Neural cell (in vitro differentiated cells): Measurements from ENCODE around the gene ANKRD60. TPM values are rescaled to one million over a fixed set of nuclear protein-coding genes. Genes with fewer than 3 reads are reported as not detected.

ENCODE experiments used
- H2AFZ ChIP-seq: fragments of 200-600, 300-800 bp; sonication (generic), shearing (Covaris generic); 2 replicates; pipeline ENCODE4 v1.6.0; 2014; ENCODE audit warnings: low read depth, mild to moderate bottlenecking, antibody characterized with exemption, low read length, moderate library complexity
- H3F3A ChIP-seq: fragments of 200-600 bp; shearing (Covaris generic); 2 replicates; pipeline ENCODE4 v1.6.1; 2016; ENCODE audit warnings: mild to moderate bottlenecking, moderate library complexity, mixed read lengths, antibody characterized with exemption, low read length; ENCODE audit not compliant: insufficient read depth, poor library complexity, severe bottlenecking
- H3K27ac ChIP-seq: fragments of 200-600, 300-800 bp; sonication (generic), shearing (Covaris generic); 2 replicates; pipeline ENCODE4 v1.5.1; 2014; ENCODE audit warnings: mild to moderate bottlenecking, low read length, moderate library complexity
- H3K27me3 ChIP-seq: fragments of 300-800, 200-600 bp; sonication (generic), shearing (Covaris generic); 2 replicates; pipeline ENCODE4 v1.6.0; 2014; ENCODE audit warnings: mild to moderate bottlenecking, low read depth, low read length, moderate library complexity; ENCODE audit not compliant: insufficient read depth
- H3K36me3 ChIP-seq: fragments of 300-800, 200-600 bp; sonication (generic), shearing (Covaris generic); 2 replicates; pipeline ENCODE4 v1.5.1; 2014; ENCODE audit warnings: mild to moderate bottlenecking, antibody characterized with exemption, low read length, moderate library complexity; ENCODE audit not compliant: insufficient read depth
- H3K4me2 ChIP-seq: fragments of 300-800, 200-600 bp; sonication (generic), shearing (Covaris generic); 2 replicates; pipeline ENCODE4 v1.6.0; 2014; ENCODE audit warnings: mild to moderate bottlenecking, low read length
- H3K4me3 ChIP-seq: fragments of 300-800, 200-600 bp; sonication (generic), shearing (Covaris generic); 2 replicates; pipeline ENCODE4 v1.5.1; 2014; ENCODE audit warnings: mild to moderate bottlenecking, low read length, moderate library complexity
- H3K79me2 ChIP-seq: fragments of 200-600 bp; shearing (Covaris generic); replicated peaks from 2 replicates; pipeline ENCODE4 v1.6.0; 2014; ENCODE audit warnings: mild to moderate bottlenecking, low read length, moderate library complexity; ENCODE audit not compliant: insufficient read depth
- H3K9ac ChIP-seq: fragments of 300-800, 200-600 bp; sonication (generic), shearing (Covaris generic); 2 replicates; pipeline ENCODE4 v1.6.1; 2016; ENCODE audit warnings: mild to moderate bottlenecking, low read length, mixed read lengths
- H3K9me2 ChIP-seq: fragments of 200-600 bp; shearing (Covaris generic); 2 replicates; pipeline ENCODE4 v1.6.1; 2016; ENCODE audit warnings: mild to moderate bottlenecking, low read length, mixed read lengths; ENCODE audit not compliant: insufficient read depth
- H3K9me3 ChIP-seq: fragments of 200-600, 300-800 bp; sonication (generic), shearing (Covaris generic); 2 replicates; pipeline ENCODE4 v1.6.1; 2016; ENCODE audit warnings: mild to moderate bottlenecking, mixed run types, low read length, moderate library complexity, mixed read lengths
- H4K20me1 ChIP-seq: fragments of 200-600 bp; shearing (Covaris generic); 2 replicates; pipeline ENCODE4 v1.6.1; 2016; ENCODE audit warnings: mild to moderate bottlenecking, mixed run types; ENCODE audit not compliant: insufficient read depth
- CTCF ChIP-seq: fragments of 450-650 bp; IDR thresholded peaks from 2 replicates; pipeline ENCODE4 v1.5.1; 2014; ENCODE audit warnings: antibody characterized with exemption, mild to moderate bottlenecking, moderate library complexity; ENCODE audit not compliant: poor library complexity, severe bottlenecking
- EP300 ChIP-seq: fragments of 450-650 bp; conservative IDR thresholded peaks from 2 replicates; pipeline ENCODE4 v1.6.1; 2014; ENCODE audit warnings: antibody characterized with exemption, mild to moderate bottlenecking, moderate library complexity; ENCODE audit not compliant: poor library complexity, severe bottlenecking
- EZH2 ChIP-seq: fragments of 200-600, 300-800 bp; shearing (Covaris generic), sonication (generic); IDR thresholded peaks from 2 replicates; pipeline ENCODE4 v1.6.1; 2014; ENCODE audit warnings: antibody characterized with exemption, low read length, borderline replicate concordance, mild to moderate bottlenecking; ENCODE audit not compliant: insufficient read depth, poor library complexity, severe bottlenecking
- MXI1 ChIP-seq: fragments of 450-650 bp; conservative IDR thresholded peaks from 2 replicates; pipeline ENCODE4 v1.6.1; 2014; ENCODE audit warnings: antibody characterized with exemption, mild to moderate bottlenecking; ENCODE audit not compliant: poor library complexity, severe bottlenecking
- POLR2AphosphoS5 ChIP-seq: IDR thresholded peaks from 2 replicates; pipeline ENCODE4 v1.6.1; 2012
- RAD21 ChIP-seq: fragments of 450-650 bp; conservative IDR thresholded peaks from 2 replicates; pipeline ENCODE4 v1.6.1; 2014; ENCODE audit warnings: antibody characterized with exemption, mild to moderate bottlenecking, moderate library complexity
- SMC3 ChIP-seq: fragments of 450-650 bp; conservative IDR thresholded peaks from 2 replicates; pipeline ENCODE4 v1.6.1; 2014; ENCODE audit warnings: antibody characterized with exemption, mild to moderate bottlenecking, moderate library complexity; ENCODE audit not compliant: poor library complexity
- TAF1 ChIP-seq: IDR thresholded peaks from 2 replicates; pipeline ENCODE4 v1.6.1; 2012; ENCODE audit warnings: low read depth
- polyA plus RNA-seq: library from polyadenylated mRNA; depleted of rRNA; stranded (reverse); fragments of >200 nt; gene quantifications from 2 replicates; pipeline ENCODE4 v1.2.3, GENCODE V29; 2014
- TF ChIP-seq, protein P1 (sequence below): IDR thresholded peaks from 2 replicates; pipeline ENCODE4 v1.6.1; 2012; ENCODE audit warnings: borderline replicate concordance

The ANKRD60 gene
- polyA plus RNA-seq, 1 donor from 2014 or later: not detected

- H3K27me3 ChIP-seq: no peaks in the 10 kb centered on the region
- no peak overlapping the region for H3K27ac ChIP-seq
- H3K9ac ChIP-seq: no peak overlapping the region
- H4K20me1 ChIP-seq: no peaks in the 10 kb centered on the region
- H3K4me2 ChIP-seq: no peak overlapping the region
- no peak overlapping the region for H2AFZ ChIP-seq
- TF ChIP-seq RAD21 (no peak), EZH2 (no peak), POLR2AphosphoS5 (no peak), MXI1 (no peak), CTCF (no peak), SMC3 (no peak), EP300 (no peak), TAF1 (no peak)
- TF ChIP-seq, protein P1, sequence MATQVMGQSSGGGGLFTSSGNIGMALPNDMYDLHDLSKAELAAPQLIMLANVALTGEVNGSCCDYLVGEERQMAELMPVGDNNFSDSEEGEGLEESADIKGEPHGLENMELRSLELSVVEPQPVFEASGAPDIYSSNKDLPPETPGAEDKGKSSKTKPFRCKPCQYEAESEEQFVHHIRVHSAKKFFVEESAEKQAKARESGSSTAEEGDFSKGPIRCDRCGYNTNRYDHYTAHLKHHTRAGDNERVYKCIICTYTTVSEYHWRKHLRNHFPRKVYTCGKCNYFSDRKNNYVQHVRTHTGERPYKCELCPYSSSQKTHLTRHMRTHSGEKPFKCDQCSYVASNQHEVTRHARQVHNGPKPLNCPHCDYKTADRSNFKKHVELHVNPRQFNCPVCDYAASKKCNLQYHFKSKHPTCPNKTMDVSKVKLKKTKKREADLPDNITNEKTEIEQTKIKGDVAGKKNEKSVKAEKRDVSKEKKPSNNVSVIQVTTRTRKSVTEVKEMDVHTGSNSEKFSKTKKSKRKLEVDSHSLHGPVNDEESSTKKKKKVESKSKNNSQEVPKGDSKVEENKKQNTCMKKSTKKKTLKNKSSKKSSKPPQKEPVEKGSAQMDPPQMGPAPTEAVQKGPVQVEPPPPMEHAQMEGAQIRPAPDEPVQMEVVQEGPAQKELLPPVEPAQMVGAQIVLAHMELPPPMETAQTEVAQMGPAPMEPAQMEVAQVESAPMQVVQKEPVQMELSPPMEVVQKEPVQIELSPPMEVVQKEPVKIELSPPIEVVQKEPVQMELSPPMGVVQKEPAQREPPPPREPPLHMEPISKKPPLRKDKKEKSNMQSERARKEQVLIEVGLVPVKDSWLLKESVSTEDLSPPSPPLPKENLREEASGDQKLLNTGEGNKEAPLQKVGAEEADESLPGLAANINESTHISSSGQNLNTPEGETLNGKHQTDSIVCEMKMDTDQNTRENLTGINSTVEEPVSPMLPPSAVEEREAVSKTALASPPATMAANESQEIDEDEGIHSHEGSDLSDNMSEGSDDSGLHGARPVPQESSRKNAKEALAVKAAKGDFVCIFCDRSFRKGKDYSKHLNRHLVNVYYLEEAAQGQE: no peak
- H3K9me2 ChIP-seq: no peaks in the 10 kb centered on the region
- no peaks in the 10 kb centered on the region for H3K36me3 ChIP-seq
- no peaks in the 10 kb centered on the region for H3K9me3 ChIP-seq
- H3K4me3 ChIP-seq: no peak overlapping the region
- H3K79me2 ChIP-seq: no peaks in the 10 kb centered on the region
- H3F3A ChIP-seq: no peaks in the 10 kb centered on the region
Measured at GRCh38 chr20:58251348-58251978, 23.0 kb upstream of the ANKRD60 start.

- no peaks in the 10 kb centered on the region for H4K20me1 ChIP-seq
- H3K4me3 ChIP-seq: no peak overlapping the region
- H3K36me3 ChIP-seq: no peaks in the 10 kb centered on the region
- H2AFZ ChIP-seq: no peak overlapping the region
- no peaks in the 10 kb centered on the region for H3F3A ChIP-seq
- H3K27ac ChIP-seq: no peak overlapping the region
- TF ChIP-seq, protein P1: no peak
- peak; percentile 46 for TF ChIP-seq SMC3
- no peak for TF ChIP-seq RAD21
- TF ChIP-seq CTCF: peak; percentile 37
- TF ChIP-seq TAF1: no peak
- no peak overlapping the region for H3K9ac ChIP-seq
- H3K79me2 ChIP-seq: no peaks in the 10 kb centered on the region
- no peaks in the 10 kb centered on the region for H3K9me2 ChIP-seq
- no peaks in the 10 kb centered on the region for H3K9me3 ChIP-seq
- no peak overlapping the region for H3K4me2 ChIP-seq
- no peaks in the 10 kb centered on the region for H3K27me3 ChIP-seq
Measured at GRCh38 chr20:58246346-58246745, 17.9 kb upstream of the ANKRD60 start.
